Measurements from ENCODE around the gene NCOA1.
"Not testable (repeated sequence)": the region's sequence is repeated elsewhere in the genome, so short reads cannot be mapped to it uniquely, and the experiment has no call there.

The NCOA1 gene

DNA sequence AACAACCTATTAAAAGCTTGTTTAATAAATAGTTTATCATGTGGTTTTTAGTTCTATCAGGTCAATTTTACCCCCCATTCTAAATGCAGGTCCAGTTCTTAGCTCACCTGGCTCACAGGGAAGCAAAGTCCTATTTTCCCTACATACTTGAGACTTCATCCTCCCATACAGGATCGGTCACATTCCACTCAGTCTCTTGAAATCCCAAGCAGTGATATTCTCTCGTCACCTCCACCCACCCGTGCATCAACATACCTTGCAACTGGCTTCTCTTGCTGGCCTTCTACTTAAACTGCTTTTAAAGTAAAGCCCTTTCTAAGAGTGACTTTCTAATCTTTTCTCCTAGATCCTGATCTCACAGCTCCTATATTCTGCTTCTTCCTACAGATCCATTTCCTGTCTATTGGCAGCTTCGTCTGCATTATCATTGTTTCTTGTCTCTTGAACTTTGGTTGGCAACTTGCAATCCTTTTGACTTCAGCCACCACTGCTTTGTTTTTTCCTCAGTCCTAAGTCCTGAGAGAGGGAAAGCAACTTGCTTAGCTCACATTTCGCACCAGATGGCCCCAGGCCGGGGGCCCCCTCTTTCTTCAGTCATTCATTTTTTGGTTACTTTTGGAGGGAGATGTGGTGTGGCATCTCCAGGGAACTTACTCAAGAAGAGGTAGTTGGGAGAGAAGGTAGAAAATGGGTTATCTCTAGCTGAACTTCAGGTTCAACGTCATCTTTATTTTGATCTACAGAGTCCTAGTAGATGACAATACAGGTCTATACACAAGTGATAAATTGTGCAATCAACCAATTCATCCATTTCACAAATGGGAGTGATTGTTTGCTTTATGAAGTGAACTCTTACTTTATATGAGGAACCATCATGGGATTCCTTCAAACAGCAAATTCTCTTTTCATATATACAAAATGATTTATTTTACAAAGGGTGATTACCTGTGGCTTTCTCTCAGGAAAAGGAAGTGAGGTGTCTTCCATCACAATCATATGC lies 23.9 kb upstream of the NCOA1 start:
- DNase-seq: no peak
- Histone ChIP-seq H3K9me3 (ENCODE audit: control extremely low read depth in 1 of 5, control insufficient read depth in 4 of 5, insufficient read depth in 2 of 5, low read depth in 1 of 5, low read length in 4 of 5) (no peaks in the 10 kb centered on the region), H3K4me1 (ENCODE audit: control extremely low read depth in 1 of 4, control insufficient read depth in 4 of 4, insufficient read depth in 4 of 4, low read length in 3 of 4) (peaks cover 0 to 3% (median 1%) of the 10 kb centered on the region in 4 experiments), H3K27me3 (replicated peaks in 2 of 5; ENCODE audit: control insufficient read depth in 4 of 5, insufficient read depth in 5 of 5, low read length in 4 of 5) (no peaks in the 10 kb centered on the region), H3K36me3 (ENCODE audit: control insufficient read depth in 4 of 4, insufficient read depth in 4 of 4, low read length in 3 of 4) (no peaks in the 10 kb centered on the region), H3K4me3 (ENCODE audit: control insufficient read depth in 1 of 7, extremely low read depth in 1 of 7, insufficient read depth in 4 of 7, low read depth in 2 of 7, low read length in 6 of 7) (no peak overlapping the region), H3K27ac (ENCODE audit: insufficient read depth in 1 of 2, low read depth in 1 of 2, low read length in 2 of 2, poor library complexity in 1 of 2, severe bottlenecking in 2 of 2) (no peak overlapping the region)
- CTCF ChIA-PET: interaction anchor here (1.1 kb wide), 1 partner anchor 45 kb away, joined by 4 read pairs; no protein-coding TSS in a partner anchor
- POLR2A ChIA-PET: no interaction called here
- 98% methylated on average over 6 of the region's 7 CpGs for WGBS (ENCODE audit: insufficient coverage)

DNA sequence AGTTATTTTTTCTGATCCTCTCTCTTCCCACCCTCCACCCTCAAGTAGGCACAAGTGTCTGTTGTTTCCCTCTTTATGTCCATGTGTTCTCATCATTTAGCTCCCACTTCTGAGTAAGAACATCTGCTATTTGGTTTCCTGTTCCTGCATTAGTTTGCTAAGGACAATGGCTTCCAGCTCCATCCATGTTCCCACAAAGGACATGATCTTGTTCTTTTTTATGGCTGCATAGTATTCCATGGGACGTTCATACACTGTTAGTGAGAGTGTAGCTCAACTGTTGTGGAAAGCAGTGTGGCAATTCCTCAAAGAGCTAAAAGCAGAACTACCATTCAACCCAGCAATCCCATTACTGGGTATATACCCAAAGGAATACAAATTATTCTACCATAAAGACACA lies 22.6 kb upstream of the NCOA1 start:
- DNase-seq; H3K27me3 ChIP-seq (replicated peaks in 2 of 5; ENCODE audit: control insufficient read depth in 4 of 5, insufficient read depth in 5 of 5, low read length in 4 of 5); POLR2A ChIA-PET; H3K9me3 ChIP-seq (ENCODE audit: control extremely low read depth in 1 of 5, control insufficient read depth in 4 of 5, insufficient read depth in 2 of 5, low read depth in 1 of 5, low read length in 4 of 5); H3K27ac ChIP-seq (ENCODE audit: insufficient read depth in 1 of 2, low read depth in 1 of 2, low read length in 2 of 2, poor library complexity in 1 of 2, severe bottlenecking in 2 of 2); H3K36me3 ChIP-seq (ENCODE audit: control insufficient read depth in 4 of 4, insufficient read depth in 4 of 4, low read length in 3 of 4); H3K4me1 ChIP-seq (ENCODE audit: control extremely low read depth in 1 of 4, control insufficient read depth in 4 of 4, insufficient read depth in 4 of 4, low read length in 3 of 4); H3K4me3 ChIP-seq (ENCODE audit: control insufficient read depth in 1 of 7, extremely low read depth in 1 of 7, insufficient read depth in 4 of 7, low read depth in 2 of 7, low read length in 6 of 7): not testable (repeated sequence)
- CTCF ChIA-PET: interaction anchor here (1.0 kb wide), 1 partner anchor 53 kb away, joined by 3 read pairs; no protein-coding TSS in a partner anchor
- WGBS (ENCODE audit: insufficient coverage): no CpG with 5 or more reads among the region's 1 CpG

GRCh38 chr2:24469148-24469650 lies 21.9 kb upstream of the NCOA1 start:
- DNase-seq: no peak
- ChIA-PET CTCF (interaction anchor here (1.0 kb wide), 1 partner anchor 52 kb away, joined by 3 read pairs; no protein-coding TSS in a partner anchor), POLR2A (no interaction called here)
- Histone ChIP-seq H3K27me3 (replicated peaks in 2 of 5; ENCODE audit: control insufficient read depth in 4 of 5, insufficient read depth in 5 of 5, low read length in 4 of 5) (no peaks in the 10 kb centered on the region), H3K27ac (ENCODE audit: insufficient read depth in 1 of 2, low read depth in 1 of 2, low read length in 2 of 2, poor library complexity in 1 of 2, severe bottlenecking in 2 of 2) (no peak overlapping the region), H3K4me1 (ENCODE audit: control extremely low read depth in 1 of 4, control insufficient read depth in 4 of 4, insufficient read depth in 4 of 4, low read length in 3 of 4) (no peaks in the 10 kb centered on the region), H3K4me3 (ENCODE audit: control insufficient read depth in 1 of 7, extremely low read depth in 1 of 7, insufficient read depth in 4 of 7, low read depth in 2 of 7, low read length in 6 of 7) (no peak overlapping the region), H3K9me3 (ENCODE audit: control extremely low read depth in 1 of 5, control insufficient read depth in 4 of 5, insufficient read depth in 2 of 5, low read depth in 1 of 5, low read length in 4 of 5) (no peaks in the 10 kb centered on the region), H3K36me3 (ENCODE audit: control insufficient read depth in 4 of 4, insufficient read depth in 4 of 4, low read length in 3 of 4) (no peaks in the 10 kb centered on the region)
- WGBS (ENCODE audit: insufficient coverage): 100% methylated on average over 2 of the region's 2 CpGs

GRCh38 chr2:24471662-24472061 lies 19.4 kb upstream of the NCOA1 start:
- Histone ChIP-seq H3K27ac (ENCODE audit: insufficient read depth in 1 of 2, low read depth in 1 of 2, low read length in 2 of 2, poor library complexity in 1 of 2, severe bottlenecking in 2 of 2) (no peak overlapping the region), H3K36me3 (ENCODE audit: control insufficient read depth in 4 of 4, insufficient read depth in 4 of 4, low read length in 3 of 4) (no peaks in the 10 kb centered on the region), H3K9me3 (ENCODE audit: control extremely low read depth in 1 of 5, control insufficient read depth in 4 of 5, insufficient read depth in 2 of 5, low read depth in 1 of 5, low read length in 4 of 5) (no peaks in the 10 kb centered on the region), H3K4me3 (ENCODE audit: control insufficient read depth in 1 of 7, extremely low read depth in 1 of 7, insufficient read depth in 4 of 7, low read depth in 2 of 7, low read length in 6 of 7) (no peak overlapping the region), H3K4me1 (ENCODE audit: control extremely low read depth in 1 of 4, control insufficient read depth in 4 of 4, insufficient read depth in 4 of 4, low read length in 3 of 4) (no peaks in the 10 kb centered on the region), H3K27me3 (replicated peaks in 2 of 5; ENCODE audit: control insufficient read depth in 4 of 5, insufficient read depth in 5 of 5, low read length in 4 of 5) (no peaks in the 10 kb centered on the region)
- WGBS (ENCODE audit: insufficient coverage): 100% methylated on average over 1 of the region's 5 CpGs
- DNase-seq: peak in 2 of 3 donors; percentile 48 to 53
- POLR2A ChIA-PET: no interaction called here
- CTCF ChIA-PET: interaction anchor here (1.5 kb wide), 1 partner anchor 356 kb away, joined by 4 read pairs; no protein-coding TSS in a partner anchor

- Histone ChIP-seq H3K4me1 (ENCODE audit: control extremely low read depth in 1 of 4, control insufficient read depth in 4 of 4, insufficient read depth in 4 of 4, low read length in 3 of 4) (no peaks in the 10 kb centered on the region), H3K4me3 (ENCODE audit: control insufficient read depth in 1 of 7, extremely low read depth in 1 of 7, insufficient read depth in 4 of 7, low read depth in 2 of 7, low read length in 6 of 7) (no peak overlapping the region), H3K27ac (ENCODE audit: insufficient read depth in 1 of 2, low read depth in 1 of 2, low read length in 2 of 2, poor library complexity in 1 of 2, severe bottlenecking in 2 of 2) (no peak overlapping the region), H3K36me3 (ENCODE audit: control insufficient read depth in 4 of 4, insufficient read depth in 4 of 4, low read length in 3 of 4) (no peaks in the 10 kb centered on the region), H3K27me3 (replicated peaks in 2 of 5; ENCODE audit: control insufficient read depth in 4 of 5, insufficient read depth in 5 of 5, low read length in 4 of 5) (no peaks in the 10 kb centered on the region), H3K9me3 (ENCODE audit: control extremely low read depth in 1 of 5, control insufficient read depth in 4 of 5, insufficient read depth in 2 of 5, low read depth in 1 of 5, low read length in 4 of 5) (no peaks in the 10 kb centered on the region)
- CTCF ChIA-PET: no interaction called here
- WGBS (ENCODE audit: insufficient coverage): no CpG with 5 or more reads among the region's 1 CpG
- POLR2A ChIA-PET: no interaction called here
- DNase-seq: no peak
These were observed 18.6 kb upstream of the NCOA1 start for GRCh38 chr2:24472416-24472815.

- CTCF ChIA-PET: no interaction called here
- Histone ChIP-seq H3K27ac (ENCODE audit: insufficient read depth in 1 of 2, low read depth in 1 of 2, low read length in 2 of 2, poor library complexity in 1 of 2, severe bottlenecking in 2 of 2) (no peak overlapping the region), H3K4me3 (ENCODE audit: control insufficient read depth in 1 of 7, extremely low read depth in 1 of 7, insufficient read depth in 4 of 7, low read depth in 2 of 7, low read length in 6 of 7) (no peak overlapping the region), H3K9me3 (ENCODE audit: control extremely low read depth in 1 of 5, control insufficient read depth in 4 of 5, insufficient read depth in 2 of 5, low read depth in 1 of 5, low read length in 4 of 5) (no peaks in the 10 kb centered on the region), H3K36me3 (ENCODE audit: control insufficient read depth in 4 of 4, insufficient read depth in 4 of 4, low read length in 3 of 4) (no peaks in the 10 kb centered on the region), H3K4me1 (ENCODE audit: control extremely low read depth in 1 of 4, control insufficient read depth in 4 of 4, insufficient read depth in 4 of 4, low read length in 3 of 4) (no peaks in the 10 kb centered on the region), H3K27me3 (replicated peaks in 2 of 5; ENCODE audit: control insufficient read depth in 4 of 5, insufficient read depth in 5 of 5, low read length in 4 of 5) (no peaks in the 10 kb centered on the region)
- POLR2A ChIA-PET: no interaction called here
- DNase-seq: no peak
These were observed 17.4 kb upstream of the NCOA1 start for GRCh38 chr2:24473626-24474025.

- ChIA-PET CTCF (no interaction called here), POLR2A (no interaction called here)
- Histone ChIP-seq H3K36me3 (ENCODE audit: control insufficient read depth in 4 of 4, insufficient read depth in 4 of 4, low read length in 3 of 4) (no peaks in the 10 kb centered on the region), H3K4me1 (ENCODE audit: control extremely low read depth in 1 of 4, control insufficient read depth in 4 of 4, insufficient read depth in 4 of 4, low read length in 3 of 4) (no peaks in the 10 kb centered on the region), H3K9me3 (ENCODE audit: control extremely low read depth in 1 of 5, control insufficient read depth in 4 of 5, insufficient read depth in 2 of 5, low read depth in 1 of 5, low read length in 4 of 5) (no peaks in the 10 kb centered on the region), H3K4me3 (ENCODE audit: control insufficient read depth in 1 of 7, extremely low read depth in 1 of 7, insufficient read depth in 4 of 7, low read depth in 2 of 7, low read length in 6 of 7) (no peak overlapping the region), H3K27ac (ENCODE audit: insufficient read depth in 1 of 2, low read depth in 1 of 2, low read length in 2 of 2, poor library complexity in 1 of 2, severe bottlenecking in 2 of 2) (no peak overlapping the region), H3K27me3 (replicated peaks in 2 of 5; ENCODE audit: control insufficient read depth in 4 of 5, insufficient read depth in 5 of 5, low read length in 4 of 5) (no peaks in the 10 kb centered on the region)
- no peak for DNase-seq
- 98% methylated on average over 4 of the region's 5 CpGs for WGBS (ENCODE audit: insufficient coverage)
These were observed 17.0 kb upstream of the NCOA1 start for GRCh38 chr2:24474053-24474452.

All from common myeloid progenitor, CD34-positive (primary cell).